GM18508 (cell line): ENCODE data around the gene ZNF17.
A peak's percentile ranks its signal among the peaks of the same experiment; 100 is the strongest.
"Not testable (repeated sequence)": the region's sequence is repeated elsewhere in the genome, so short reads cannot be mapped to it uniquely, and the experiment has no call there.

ENCODE experiments used
- ATAC-seq: cut with Tn5 transposase; IDR thresholded peaks from one replicate; pipeline ENCODE4 v1.9.1; 2021; ENCODE audit warnings: moderate number of reproducible peaks; ENCODE audit not compliant: insufficient read depth, unreplicated experiment

ZNF17 gene

DNA sequence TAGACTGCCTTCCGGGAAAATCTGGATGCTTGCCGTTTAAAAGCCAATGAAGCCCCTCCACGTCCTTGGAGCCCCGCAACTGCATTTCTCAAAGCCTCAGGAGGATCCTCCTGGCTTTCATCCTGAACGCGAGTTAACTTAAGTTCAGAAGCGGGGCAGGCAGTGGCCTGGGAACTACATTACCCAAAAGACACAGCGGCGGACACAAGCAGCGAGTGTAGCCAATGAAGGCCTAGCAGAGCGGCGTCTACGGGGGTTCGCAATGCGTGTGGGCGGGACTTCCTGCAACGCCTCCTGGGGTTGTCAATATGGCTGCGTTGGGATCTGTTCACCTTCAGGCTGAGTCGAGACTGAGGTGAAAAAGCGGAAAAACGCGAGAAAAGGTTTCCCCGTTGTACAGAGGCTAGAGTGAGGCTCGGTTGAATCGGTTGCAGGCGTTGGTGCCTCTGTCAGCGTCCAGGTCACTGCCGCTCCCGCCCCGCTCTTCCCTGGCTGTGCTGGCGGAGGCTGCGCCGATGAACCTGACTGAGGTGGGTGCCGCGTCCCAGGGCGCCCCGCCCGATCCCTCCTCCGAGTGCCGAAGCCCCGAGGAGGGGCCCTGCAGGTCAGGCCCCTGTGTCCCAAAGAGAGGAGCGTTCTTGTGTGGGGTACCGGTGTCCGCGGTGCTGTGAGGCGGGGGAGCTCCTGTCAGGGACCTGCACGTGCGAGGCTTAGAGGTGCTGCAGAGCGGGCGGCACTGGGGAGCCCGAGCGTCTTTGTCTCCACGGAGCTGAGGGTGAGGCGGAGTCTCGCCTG lies at the start of gene ZNF17:
Gene ZNF17 (plus strand): TSS at position 285 of the 795 bp plus-strand sequence. CDS start 2,455 bp downstream, outside the sequence.
- ATAC-seq, result peak; percentile 87

DNA sequence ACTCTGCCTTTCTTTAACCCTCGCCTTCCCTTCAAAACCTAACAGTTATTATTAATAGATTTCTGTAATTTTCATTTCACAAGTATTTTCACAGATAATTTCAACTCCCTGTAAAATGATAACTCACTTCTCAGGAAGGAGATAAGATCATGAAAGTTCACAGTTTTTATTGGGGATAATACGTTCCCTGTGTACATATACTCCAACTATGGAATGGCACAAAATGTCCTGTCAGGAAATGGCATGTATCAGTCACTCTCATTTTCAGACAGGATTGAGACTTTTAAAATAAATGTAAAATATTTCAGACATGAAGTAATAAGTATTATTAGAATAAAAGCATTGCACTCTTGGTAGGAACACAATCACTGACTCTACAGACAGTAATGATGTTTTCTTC lies 48.5 kb upstream of the ZNF17 start:
- no peak for ATAC-seq

DNA sequence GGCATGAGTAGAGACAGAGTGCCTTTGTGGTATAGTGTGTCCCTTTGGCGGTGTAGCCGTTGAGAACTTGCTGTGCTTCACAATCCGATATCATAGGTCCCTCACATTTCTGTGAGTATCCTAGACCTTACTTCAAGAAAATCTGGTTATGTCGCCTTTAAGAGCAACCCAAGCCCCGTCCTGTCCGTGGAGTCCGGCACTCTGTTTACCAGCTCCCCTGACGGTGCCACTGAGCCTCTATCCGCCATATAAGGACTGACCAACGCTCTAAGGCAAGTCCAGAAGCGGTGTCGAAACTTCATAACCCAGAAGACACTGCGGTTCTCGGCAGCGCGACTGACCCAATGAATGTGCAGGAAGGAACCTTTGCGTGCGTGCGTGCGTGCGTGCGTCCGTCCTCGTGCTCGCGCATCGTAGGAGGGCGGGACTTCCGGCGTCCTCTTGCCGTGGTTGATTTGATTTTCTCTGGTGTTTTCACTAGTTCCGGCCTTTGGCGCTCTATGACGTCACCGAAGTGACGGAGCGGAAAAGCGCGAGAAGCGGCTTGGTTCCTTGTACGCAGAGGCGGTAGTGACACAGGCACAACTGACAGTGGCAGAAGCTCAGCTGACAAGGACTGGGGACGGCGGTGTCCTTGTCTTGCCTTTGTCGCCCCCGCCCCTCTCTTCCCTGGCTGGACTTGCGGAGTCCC lies 47.8 kb upstream of the ZNF17 start, which contains the start of the genes TRAPPC2B and ZNF547:
Gene TRAPPC2B (plus strand): TSS at position 555 of the 691 bp plus-strand sequence. CDS start 1,283 bp downstream, outside the sequence.
Gene ZNF547 (plus strand): TSS at position 555 of the 691 bp plus-strand sequence. CDS start 5,005 bp downstream, outside the sequence.
- peak; percentile 94 for ATAC-seq

- no peak for ATAC-seq
Observed at GRCh38 chr19:57363688-57364181, 47.2 kb upstream of the ZNF17 start.

DNA sequence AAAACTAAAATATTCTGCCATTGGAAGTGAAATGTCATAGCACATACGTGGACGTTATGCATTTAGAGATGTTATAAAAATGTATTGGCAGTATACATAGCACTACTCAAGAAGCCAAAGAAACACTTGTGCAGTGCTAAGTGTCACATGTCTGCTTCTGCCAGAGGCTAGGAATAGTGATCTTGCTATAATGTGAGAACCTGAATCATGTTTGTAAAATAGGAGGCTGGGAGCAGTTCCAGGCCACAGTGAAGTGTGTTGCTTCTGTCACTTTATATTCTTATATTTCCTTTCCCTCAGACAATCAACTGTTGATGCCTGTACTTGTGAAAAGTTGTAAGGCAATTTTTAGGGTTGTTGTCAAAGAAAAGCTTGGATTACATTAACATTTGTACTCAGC lies 44.2 kb upstream of the ZNF17 start:
- ATAC-seq, result no peak

DNA sequence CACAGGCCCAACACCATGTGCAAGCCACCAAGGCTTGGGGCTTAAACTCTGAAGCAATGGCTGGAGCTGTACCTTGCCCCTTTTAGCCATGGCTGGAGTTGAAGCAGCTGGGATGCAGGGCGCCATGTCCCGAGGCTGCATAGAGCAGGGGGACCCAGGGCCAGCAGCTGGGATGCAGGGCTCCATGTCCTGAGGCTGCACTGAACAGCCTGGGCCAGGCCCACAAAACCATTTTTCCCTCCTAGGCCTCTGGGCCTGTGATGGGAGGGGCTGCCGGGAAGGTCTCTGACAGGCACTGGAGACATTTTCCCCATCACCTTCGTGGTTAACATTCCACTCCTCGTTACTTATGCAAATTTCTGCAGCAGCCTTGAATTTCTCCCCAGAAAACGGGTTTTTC lies 36.8 kb upstream of the ZNF17 start:
- no peak for ATAC-seq

GRCh38 chr19:57374647-57375046 lies 36.3 kb upstream of the ZNF17 start:
- not testable (repeated sequence) for ATAC-seq

DNA sequence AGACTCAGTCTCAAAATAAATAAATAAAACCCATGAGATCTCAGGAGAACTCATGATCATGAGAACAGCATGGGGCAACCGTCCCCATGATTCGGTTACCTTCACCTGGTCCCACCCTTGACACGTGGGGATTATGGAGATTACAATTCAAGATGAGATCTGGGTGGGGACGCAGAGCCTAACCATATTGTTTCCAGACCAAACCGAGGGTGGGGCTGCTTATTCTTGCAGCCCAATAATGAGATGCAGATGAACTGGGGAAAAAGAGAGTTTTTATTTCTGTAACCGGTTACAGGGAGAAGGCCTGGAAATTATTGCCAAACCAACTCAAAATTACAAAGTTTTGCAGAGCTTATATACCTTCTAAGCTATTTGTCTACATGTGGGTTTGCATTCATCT lies 34.8 kb upstream of the ZNF17 start:
- ATAC-seq, result no peak

- no peak for ATAC-seq
Observed at GRCh38 chr19:57377498-57378146, 33.3 kb upstream of the ZNF17 start.

- no peak for ATAC-seq
Observed at GRCh38 chr19:57380923-57381322, 30.0 kb upstream of the ZNF17 start.

- no peak for ATAC-seq
Observed at GRCh38 chr19:57382806-57383488, 28.0 kb upstream of the ZNF17 start.

DNA sequence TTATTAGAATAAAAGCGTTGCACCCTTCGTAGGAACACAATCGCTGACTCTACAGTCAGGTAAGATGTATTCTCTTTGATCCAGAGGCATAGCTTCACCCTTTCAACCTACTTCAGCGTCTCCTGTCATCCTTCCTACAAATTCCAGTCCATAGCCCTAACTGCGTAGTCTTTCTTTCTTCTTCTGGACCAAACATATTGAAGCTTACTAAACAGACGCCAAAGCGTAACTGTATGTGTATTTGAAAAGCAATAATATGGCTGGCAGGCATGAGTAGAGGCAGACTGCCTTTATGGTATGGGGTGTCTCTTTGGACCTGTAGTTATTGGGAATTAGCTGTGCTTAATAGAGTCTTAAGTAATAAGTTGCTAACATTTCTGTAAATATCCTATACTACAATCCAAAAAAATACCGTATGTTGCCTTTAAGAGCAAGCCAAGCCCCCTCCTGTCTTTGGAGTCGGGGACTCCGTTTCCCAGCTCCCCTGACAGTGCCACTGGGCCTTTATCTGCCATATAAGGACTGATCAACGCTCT lies 21.7 kb upstream of the ZNF17 start:
- ATAC-seq, result no peak

GRCh38 chr19:57389730-57390598 lies 21.0 kb upstream of the ZNF17 start, which contains the start of gene ZNF548:
Gene ZNF548, plus strand, starts transcription at chr19:57389854. Its CDS starts 246 bp downstream, at chr19:57390100.
- ATAC-seq, result peak; percentile 93

GRCh38 chr19:57395710-57396109 lies 15.3 kb upstream of the ZNF17 start:
- ATAC-seq, result no peak

GRCh38 chr19:57398868-57399267 lies 12.1 kb upstream of the ZNF17 start:
- ATAC-seq, result no peak

- ATAC-seq, result no peak
Observed at GRCh38 chr19:57403737-57404563, 7.0 kb upstream of the ZNF17 start.

DNA sequence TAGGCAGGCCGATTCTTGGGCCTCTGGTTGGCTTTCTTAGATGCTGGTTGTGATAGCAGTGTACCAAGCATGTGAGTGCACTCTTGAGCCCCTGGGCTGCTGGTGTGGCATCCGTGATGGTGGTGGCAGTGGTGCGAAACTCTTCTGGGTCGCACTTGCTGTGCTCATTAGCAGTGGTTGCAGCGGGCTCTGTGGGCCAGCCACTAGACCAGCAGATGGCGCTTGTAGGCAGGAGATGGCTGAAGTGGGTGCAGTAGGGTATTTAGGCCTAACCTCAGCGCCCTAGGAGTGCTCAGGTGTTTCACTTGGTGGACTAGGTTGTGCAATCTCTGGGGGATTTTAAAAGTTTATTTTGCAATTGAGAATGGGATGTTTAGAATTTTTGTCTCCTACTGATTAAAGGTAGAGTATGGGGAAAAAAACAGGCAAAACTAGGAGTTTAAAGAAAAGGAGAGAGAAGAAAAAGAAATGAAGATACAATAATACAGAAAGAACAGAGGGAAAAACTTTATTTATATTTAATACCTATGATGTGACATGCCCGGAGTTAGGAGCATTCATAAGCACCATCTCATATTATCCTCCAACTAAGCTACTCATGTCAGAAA lies 4.3 kb upstream of the ZNF17 start:
- ATAC-seq, result no peak

DNA sequence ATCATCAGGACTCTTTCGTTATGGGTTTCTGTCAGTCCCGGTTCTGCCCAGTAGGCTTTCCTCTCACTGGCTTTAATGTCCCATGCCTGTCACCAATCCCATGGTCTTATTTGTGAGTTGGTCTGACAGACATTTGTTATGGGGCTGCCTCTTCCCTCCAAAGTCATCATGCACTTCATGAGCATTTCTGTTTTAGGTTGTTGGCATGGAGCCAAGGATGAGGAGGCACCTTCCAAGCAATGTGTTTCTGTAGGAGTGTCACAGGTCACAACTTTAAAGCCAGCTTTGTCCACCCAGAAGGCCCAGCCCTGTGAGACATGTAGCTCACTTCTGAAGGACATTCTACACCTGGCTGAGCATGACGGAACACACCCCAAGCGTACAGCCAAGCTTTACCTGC lies 8.5 kb downstream of the ZNF17 start:
- no peak for ATAC-seq
